Lower leg skin (tissue), 4 donors: ENCODE results near the gene CASK. TPM values are rescaled to one million over a fixed set of nuclear protein-coding genes. Genes with fewer than 3 reads are reported as not detected.

Source experiments
- DNase-seq, 2 donors: peaks; one replicate each; pipeline ENCODE4 v3.0.0-alpha.2; 2019; ENCODE audit warnings: low spot score in 2 of 2
- H3K4me3 ChIP-seq: fragments of 200-600 bp; sonication (generic); 2 replicates; pipeline ENCODE4 v1.5.1; 2017; ENCODE audit warnings: mild to moderate bottlenecking, low read depth; ENCODE audit not compliant: poor library complexity, severe bottlenecking
- POLR2A ChIP-seq, 2 donors: fragments of 450-650 bp; IDR thresholded peaks; one replicate each; pipeline ENCODE4 v1.6.1; 2016 to 2017; ENCODE audit warnings: antibody characterized with exemption in 2 of 2, mild to moderate bottlenecking in 1 of 2, moderate library complexity in 1 of 2
- WGBS, 2 donors: methylation state at CpG; one replicate each; pipeline ENCODE4 v1.1.5; 2018; 5-methylcytosine and 5-hydroxymethylcytosine counted together
- intact Hi-C: fragments of 100-400 bp; cut with DNase I; formaldehyde crosslinking; loops from one replicate; pipeline ENCODE4 v1.15.0; 2023; ENCODE audit warnings: low total_unique reads
- total RNA-seq, 4 donors: library from RNA; depleted of rRNA; stranded (reverse); fragments of >200 nt; gene quantifications; one replicate each; pipeline ENCODE4 v1.1.0, GENCODE V29; 2016
- TF ChIP-seq, protein P1 (sequence below), 3 donors: fragments of 450-650 bp; IDR thresholded peaks; one replicate each; pipeline ENCODE4 v1.5.1; 2016; ENCODE audit warnings: antibody characterized with exemption in 3 of 3, mild to moderate bottlenecking in 3 of 3, moderate library complexity in 2 of 3

CASK gene
- total RNA-seq, 4 donors from 2014 or later: 22.7 to 43.2 (median 26.8) TPM

DNA sequence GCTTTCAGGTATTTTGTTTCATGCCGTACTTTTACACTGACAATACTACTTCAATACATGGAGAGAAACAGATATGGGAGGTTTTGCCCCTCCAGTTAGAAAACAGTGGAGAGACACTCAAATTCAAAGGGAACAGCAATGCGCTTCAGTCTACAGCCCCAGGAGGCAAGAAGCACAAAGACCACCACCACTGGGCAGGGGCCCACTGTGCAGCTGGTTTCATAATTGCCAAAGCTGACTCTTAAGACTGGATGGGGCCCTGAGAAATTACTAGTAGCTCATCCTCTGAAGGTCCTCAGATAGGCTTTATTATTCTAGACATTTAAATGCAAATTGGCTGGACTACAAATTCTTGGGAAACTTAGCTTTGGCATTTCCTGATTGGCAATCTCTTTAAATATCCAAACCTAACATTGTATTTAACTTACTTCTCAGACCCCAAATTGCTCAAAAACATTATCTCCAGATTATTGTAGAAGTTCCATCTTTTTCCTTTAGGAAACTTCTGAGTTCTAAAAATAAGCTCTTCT lies 320.5 kb downstream of the CASK start:
- H3K4me3 ChIP-seq: no peak overlapping the region
- DNase-seq: no peak
- 90 to 100% methylated on average over 2 of the region's 2 CpGs for WGBS, 2 donors
- TF ChIP-seq, protein P1, sequence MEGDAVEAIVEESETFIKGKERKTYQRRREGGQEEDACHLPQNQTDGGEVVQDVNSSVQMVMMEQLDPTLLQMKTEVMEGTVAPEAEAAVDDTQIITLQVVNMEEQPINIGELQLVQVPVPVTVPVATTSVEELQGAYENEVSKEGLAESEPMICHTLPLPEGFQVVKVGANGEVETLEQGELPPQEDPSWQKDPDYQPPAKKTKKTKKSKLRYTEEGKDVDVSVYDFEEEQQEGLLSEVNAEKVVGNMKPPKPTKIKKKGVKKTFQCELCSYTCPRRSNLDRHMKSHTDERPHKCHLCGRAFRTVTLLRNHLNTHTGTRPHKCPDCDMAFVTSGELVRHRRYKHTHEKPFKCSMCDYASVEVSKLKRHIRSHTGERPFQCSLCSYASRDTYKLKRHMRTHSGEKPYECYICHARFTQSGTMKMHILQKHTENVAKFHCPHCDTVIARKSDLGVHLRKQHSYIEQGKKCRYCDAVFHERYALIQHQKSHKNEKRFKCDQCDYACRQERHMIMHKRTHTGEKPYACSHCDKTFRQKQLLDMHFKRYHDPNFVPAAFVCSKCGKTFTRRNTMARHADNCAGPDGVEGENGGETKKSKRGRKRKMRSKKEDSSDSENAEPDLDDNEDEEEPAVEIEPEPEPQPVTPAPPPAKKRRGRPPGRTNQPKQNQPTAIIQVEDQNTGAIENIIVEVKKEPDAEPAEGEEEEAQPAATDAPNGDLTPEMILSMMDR (IDR thresholded peaks at IDR 0.05): no peak
- no peak for TF ChIP-seq POLR2A (IDR thresholded peaks at IDR 0.05)
- intact Hi-C loops: no loop called here

GRCh38 chrX:41600291-41600690 lies 323.1 kb downstream of the CASK start:
- 75 to 79% methylated on average over 2 of the region's 2 CpGs for WGBS, 2 donors
- TF ChIP-seq, protein P1 (IDR thresholded peaks at IDR 0.05): no peak
- no peak for TF ChIP-seq POLR2A (IDR thresholded peaks at IDR 0.05)
- intact Hi-C loops: no loop called here
- H3K4me3 ChIP-seq: no peak overlapping the region
- no peak for DNase-seq

DNA sequence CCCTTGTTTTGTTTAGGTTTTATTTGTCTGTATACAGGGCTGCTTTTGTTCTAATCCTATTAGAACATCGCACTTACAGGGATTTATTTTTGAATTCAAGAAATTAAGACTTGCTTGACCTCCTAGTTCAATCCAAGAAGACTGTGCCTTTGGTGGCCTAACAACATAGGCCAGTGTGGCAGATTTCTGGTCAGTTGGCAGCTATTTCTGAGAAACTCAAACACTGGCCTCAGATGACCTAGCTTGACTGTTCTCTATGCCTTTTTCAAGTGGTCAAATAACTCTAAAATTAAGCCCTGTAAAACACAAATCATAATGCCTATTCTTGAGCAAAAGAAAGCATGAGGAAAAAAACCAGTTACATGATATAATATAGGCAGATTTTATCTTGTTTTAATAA lies 323.8 kb downstream of the CASK start:
- intact Hi-C loops: no loop called here
- DNase-seq: no peak
- no peak overlapping the region for H3K4me3 ChIP-seq
- TF ChIP-seq POLR2A (IDR thresholded peaks at IDR 0.05): no peak
- TF ChIP-seq, protein P1 (IDR thresholded peaks at IDR 0.05): no peak
- 67 to 71% methylated on average over 1 of the region's 1 CpG for WGBS, 2 donors

GRCh38 chrX:41596596-41596995 lies 326.8 kb downstream of the CASK start:
- WGBS, 2 donors: 86 to 87% methylated on average over 3 of the region's 3 CpGs
- no peak for TF ChIP-seq POLR2A (IDR thresholded peaks at IDR 0.05)
- TF ChIP-seq, protein P1 (IDR thresholded peaks at IDR 0.05): no peak
- DNase-seq: no peak
- H3K4me3 ChIP-seq: no peak overlapping the region
- intact Hi-C loops: no loop called here

DNA sequence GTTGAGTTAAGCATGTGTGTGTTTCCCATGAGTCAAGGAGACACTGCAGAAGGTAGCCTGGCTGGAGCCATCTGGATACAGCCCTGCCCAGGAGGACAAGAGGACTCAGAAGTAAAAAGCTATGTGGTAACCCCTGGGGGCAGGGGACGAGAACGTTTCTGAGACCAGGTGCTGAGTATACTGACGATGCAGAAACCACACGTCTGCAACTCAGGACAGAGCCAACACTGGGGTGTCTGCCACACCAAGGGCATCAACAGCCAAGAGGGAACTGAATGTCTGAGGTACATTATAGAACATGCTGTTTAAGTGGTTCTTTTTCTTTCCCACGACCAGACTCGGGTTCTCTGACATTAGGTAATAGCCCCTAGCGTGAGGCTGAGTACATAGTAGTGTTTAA lies 328.7 kb downstream of the CASK start:
- no peak for TF ChIP-seq POLR2A (IDR thresholded peaks at IDR 0.05)
- TF ChIP-seq, protein P1 (IDR thresholded peaks at IDR 0.05): no peak
- WGBS, 2 donors: 79 to 82% methylated on average over 7 of the region's 7 CpGs
- no peak overlapping the region for H3K4me3 ChIP-seq
- intact Hi-C loops: no loop called here
- DNase-seq: no peak

DNA sequence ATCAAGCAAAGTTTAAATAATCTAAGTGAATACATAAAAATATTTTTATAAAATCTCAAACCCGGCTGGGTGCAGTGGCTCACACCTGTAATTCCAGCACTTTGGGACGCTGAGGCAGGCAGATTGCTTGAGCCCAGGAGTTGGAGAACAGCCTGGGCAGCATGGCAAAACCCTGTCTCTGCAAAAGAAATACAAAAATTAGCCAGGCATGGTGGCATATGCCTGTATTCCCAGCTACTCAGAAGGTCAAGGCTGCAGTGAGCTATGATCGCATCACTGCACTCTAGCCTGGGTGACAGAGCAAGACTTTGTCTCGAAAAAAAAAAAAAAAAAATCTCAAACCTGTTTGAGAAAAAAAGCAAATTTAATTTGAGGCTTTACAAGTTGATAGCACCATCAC lies 331.4 kb downstream of the CASK start:
- TF ChIP-seq POLR2A (IDR thresholded peaks at IDR 0.05): no peak
- TF ChIP-seq, protein P1 (IDR thresholded peaks at IDR 0.05): no peak
- intact Hi-C loops: no loop called here
- no peak for DNase-seq
- 75 to 89% methylated on average over 4 of the region's 4 CpGs for WGBS, 2 donors
- H3K4me3 ChIP-seq: no peak overlapping the region
